HepG2 (cell line): ENCODE results near the gene CHCT1. TPM values are rescaled to one million over a fixed set of nuclear protein-coding genes. Genes with fewer than 3 reads are reported as not detected.

Source experiments
- ATAC-seq: fragments of 200-7000 bp; cut with Tn5 transposase; 3 replicates; pipeline ENCODE4 v1.9.1; 2020; ENCODE audit warnings: mild to moderate bottlenecking, moderate library complexity
- BruUV-seq: library from RNA; stranded (reverse); fragments of 400-500 nt; replicated peaks from 2 replicates; lab custom pipeline; 2021; lab: Mats Ljungman, UMichigan
- CTCF ChIA-PET: fragments of 300-600 bp; formaldehyde crosslinking; extraction: SDS; loops from one replicate; lab custom pipeline; 2021; ENCODE audit warnings: low total read pairs, inconsistent platforms, low intra/inter-chr PET ratio; lab: Yijun Ruan, JAX
- POLR2A ChIA-PET: fragments of 350-600 bp; sonication (Branson Sonifier 250); formaldehyde crosslinking; loops from one replicate; lab custom pipeline; 2020; ENCODE audit warnings: antibody characterized with exemption, inconsistent platforms; lab: Yijun Ruan, JAX
- DNase-seq: peaks from one replicate; pipeline ENCODE4 v3.0.0-alpha.2; 2015; ENCODE audit warnings: low spot score
- FAIRE-seq: peaks from 3 replicates; lab custom pipeline; 2011; peaks lifted over from hg19 to GRCh38; lab: Jason Lieb, UNC
- H2AFZ ChIP-seq: one replicate; pipeline ENCODE4 v1.6.1; 2011; ENCODE audit warnings: low read length, inconsistent platforms
- H3K27ac ChIP-seq: fragments of 300-600 bp; 3 replicates; pipeline ENCODE4 v1.8.0; 2011; ENCODE audit warnings: mixed run types, mild to moderate bottlenecking, mixed read lengths, low read length, inconsistent platforms; ENCODE audit not compliant: insufficient read depth; ENCODE audit errors: extremely low read length
- H3K27me3 ChIP-seq, 2 experiments: fragments of 200-600 bp in 1 of 2; 2 replicates in 1 of 2; 3 replicates in 1 of 2; pipeline versions ENCODE4 v1.6.0 to v1.8.0; 2011; ENCODE audit warnings: low read length in 2 of 2, mild to moderate bottlenecking in 2 of 2, moderate library complexity in 2 of 2, inconsistent platforms in 1 of 2; ENCODE audit not compliant: insufficient read depth in 2 of 2, control insufficient read depth in 1 of 2
- H3K36me3 ChIP-seq, 2 experiments: fragments of 200-600 bp in 1 of 2; replicated peaks in 1 of 2; 2 replicates in 1 of 2; 3 replicates in 1 of 2; pipeline versions ENCODE4 v1.5.1 to v1.8.0; 2011; ENCODE audit warnings: low read length in 2 of 2, inconsistent platforms in 1 of 2; ENCODE audit not compliant: insufficient read depth in 2 of 2, control insufficient read depth in 1 of 2
- H3K4me1 ChIP-seq: 2 replicates; pipeline ENCODE4 v1.5.1; 2012; ENCODE audit warnings: low read length, inconsistent platforms; ENCODE audit not compliant: insufficient read depth
- H3K4me2 ChIP-seq: 2 replicates; pipeline ENCODE4 v1.6.0; 2011; ENCODE audit warnings: low read depth, low read length, inconsistent platforms
- H3K4me3 ChIP-seq, 3 experiments: fragments of 200-600 bp in 1 of 3; sonication (generic), shearing (Covaris generic) in 1 of 3; replicated peaks in 1 of 3; 2 replicates each; pipeline ENCODE4 v1.5.1; 2011 to 2016; ENCODE audit warnings: low read length in 3 of 3, inconsistent platforms in 2 of 3, low read depth in 2 of 3, mild to moderate bottlenecking in 2 of 3, control low read depth in 1 of 3, mixed read lengths in 1 of 3; ENCODE audit not compliant: insufficient read depth in 1 of 3
- H3K79me2 ChIP-seq: one replicate; pipeline ENCODE4 v1.6.1; 2011; ENCODE audit warnings: low read length, inconsistent platforms; ENCODE audit not compliant: insufficient read depth
- H3K9ac ChIP-seq: 2 replicates; pipeline ENCODE4 v1.6.0; 2011; ENCODE audit warnings: mild to moderate bottlenecking, low read depth, low read length, inconsistent platforms; ENCODE audit not compliant: insufficient read depth
- H3K9me3 ChIP-seq: 2 replicates; pipeline ENCODE4 v1.5.1; 2012; ENCODE audit warnings: mild to moderate bottlenecking, low read length
- H4K20me1 ChIP-seq: 2 replicates; pipeline ENCODE4 v1.6.0; 2011; ENCODE audit warnings: inconsistent platforms, mild to moderate bottlenecking, low read length, moderate library complexity; ENCODE audit not compliant: insufficient read depth
- ELF4 ChIP-seq: sonication (generic); formaldehyde crosslinking; IDR thresholded peaks from 2 replicates; pipeline ENCODE4 v1.5.0; 2020; ENCODE audit warnings: missing genetic modification reagents, mild to moderate bottlenecking, moderate library complexity, borderline replicate concordance
- HMG20A ChIP-seq: IDR thresholded peaks from 2 replicates; pipeline ENCODE4 v1.6.1; 2016; ENCODE audit warnings: borderline replicate concordance
- HOXA7 ChIP-seq: sonication (generic); formaldehyde crosslinking; IDR thresholded peaks from 2 replicates; pipeline ENCODE4 v1.8.1; 2022; ENCODE audit warnings: mild to moderate bottlenecking, missing genetic modification reagents, moderate library complexity
- KLF9 ChIP-seq: IDR thresholded peaks from 2 replicates; pipeline ENCODE4 v1.6.1; 2016; ENCODE audit warnings: low read depth
- MAF1 ChIP-seq: sonication (generic); formaldehyde crosslinking; IDR thresholded peaks from 2 replicates; pipeline ENCODE4 v1.5.0; 2020; ENCODE audit warnings: missing genetic modification reagents, borderline replicate concordance
- MTA1 ChIP-seq: sonication (generic); formaldehyde crosslinking; IDR thresholded peaks from 2 replicates; pipeline ENCODE4 v1.4.0; 2020; ENCODE audit warnings: missing genetic modification reagents, mild to moderate bottlenecking, borderline replicate concordance
- RBM22 ChIP-seq: fragments of 200-400 bp; formaldehyde crosslinking; optimal IDR thresholded peaks from 2 replicates; pipeline ENCODE3; 2017; ENCODE audit warnings: mild to moderate bottlenecking, low read length, moderate library complexity
- SCMH1 ChIP-seq: sonication (generic); formaldehyde crosslinking; IDR thresholded peaks from 2 replicates; pipeline ENCODE4 v1.9.0; 2021; ENCODE audit warnings: missing genetic modification reagents, mild to moderate bottlenecking, borderline replicate concordance
- SP4 ChIP-seq: sonication (generic); formaldehyde crosslinking; IDR thresholded peaks from 2 replicates; pipeline ENCODE4 v1.8.1; 2023; ENCODE audit warnings: mild to moderate bottlenecking, missing genetic modification reagents
- TCF7 ChIP-seq: sonication (generic); IDR thresholded peaks from 2 replicates; pipeline ENCODE4 v1.6.1; 2016; ENCODE audit warnings: antibody characterized with exemption, low read depth
- TOPORS ChIP-seq: sonication (generic); formaldehyde crosslinking; IDR thresholded peaks from 2 replicates; pipeline ENCODE4 v1.8.0; 2023; ENCODE audit warnings: mild to moderate bottlenecking, missing genetic modification reagents
- ZFYVE20 ChIP-seq: sonication (generic); formaldehyde crosslinking; IDR thresholded peaks from 2 replicates; pipeline ENCODE4 v1.8.0; 2023; ENCODE audit warnings: low read depth, mild to moderate bottlenecking, moderate library complexity, missing genetic modification reagents, borderline replicate concordance
- ZMAT3 ChIP-seq: sonication (generic); formaldehyde crosslinking; conservative IDR thresholded peaks from 2 replicates; pipeline ENCODE4 v1.7.0; 2021; ENCODE audit warnings: missing genetic modification reagents
- ZNF432 ChIP-seq: sonication (generic); formaldehyde crosslinking; IDR thresholded peaks from 2 replicates; pipeline ENCODE4 v1.5.0; 2020; ENCODE audit warnings: missing genetic modification reagents, mild to moderate bottlenecking, borderline replicate concordance
- ZNF589 ChIP-seq: sonication (generic); formaldehyde crosslinking; conservative IDR thresholded peaks from 2 replicates; pipeline ENCODE4 v1.8.0; 2022; ENCODE audit warnings: mild to moderate bottlenecking, moderate library complexity, missing genetic modification reagents
- in situ Hi-C: cut with HindIII; loops from 2 replicates; pipeline ENCODE4 v1.10.0; 2017; ENCODE audit warnings: low pct_unique_long_range_greater_than_20kb; ENCODE audit not compliant: extremely low pct_ligation_motif_present
- intact Hi-C: fragments of 100-400 bp; cut with micrococcal nuclease; formaldehyde crosslinking; loops from one replicate; pipeline ENCODE4 v1.10.0; 2022; ENCODE audit not compliant: unreplicated experiment
- polyA plus RNA-seq, 8 experiments: library from polyadenylated mRNA; depleted of rRNA in 3 of 8; stranded (reverse) in 7 of 8; unstranded in 1 of 8; fragments of >200 nt; fragmentation: Illumina TruSeq in 4 of 8; extraction: Trizol in 4 of 8; gene quantifications; 2 replicates each; pipeline versions ENCODE4 v1.2.1 to v1.2.3, GENCODE V29; 2011 to 2016; ENCODE audit warnings: low read depth in 4 of 8, missing spikeins in 1 of 8, mixed read lengths in 1 of 8; ENCODE audit not compliant: insufficient read depth in 1 of 8
- total RNA-seq, 5 experiments: library from RNA; depleted of rRNA; stranded (reverse); fragments of >200 nt; fragmentation: Illumina TruSeq; extraction: Trizol; gene quantifications; 2 replicates each; pipeline ENCODE4 v1.2.3, GENCODE V29; 2016; ENCODE audit warnings: low read depth in 1 of 5
- TF ChIP-seq, protein P1 (sequence below): sonication (generic); formaldehyde crosslinking; IDR thresholded peaks from 2 replicates; pipeline ENCODE4 v1.5.0; 2020; ENCODE audit warnings: mild to moderate bottlenecking, missing genetic modification reagents
- TF ChIP-seq, protein P2 (sequence below): sonication (generic); formaldehyde crosslinking; IDR thresholded peaks from 2 replicates; pipeline ENCODE4 v1.8.1; 2023; ENCODE audit warnings: mild to moderate bottlenecking, moderate library complexity, missing genetic modification reagents
- TF ChIP-seq, protein P3 (sequence below): sonication (generic); formaldehyde crosslinking; IDR thresholded peaks from 2 replicates; pipeline ENCODE4 v1.5.0; 2020; ENCODE audit warnings: missing genetic modification reagents
- TF ChIP-seq, protein P4 (sequence below): sonication (generic); formaldehyde crosslinking; IDR thresholded peaks from 2 replicates; pipeline ENCODE4 v1.5.0; 2020; ENCODE audit warnings: missing genetic modification reagents, mild to moderate bottlenecking, borderline replicate concordance
- TF ChIP-seq, protein P5 (sequence below): sonication (generic); formaldehyde crosslinking; IDR thresholded peaks from 2 replicates; pipeline ENCODE4 v1.4.0; 2020; ENCODE audit warnings: mild to moderate bottlenecking, missing genetic modification reagents

Gene CHCT1
- total and polyA plus RNA-seq, 2 of the 13 experiments (the other 11 are each of a cell fraction or from before 2014, with no cell fraction given) = not detected

DNA sequence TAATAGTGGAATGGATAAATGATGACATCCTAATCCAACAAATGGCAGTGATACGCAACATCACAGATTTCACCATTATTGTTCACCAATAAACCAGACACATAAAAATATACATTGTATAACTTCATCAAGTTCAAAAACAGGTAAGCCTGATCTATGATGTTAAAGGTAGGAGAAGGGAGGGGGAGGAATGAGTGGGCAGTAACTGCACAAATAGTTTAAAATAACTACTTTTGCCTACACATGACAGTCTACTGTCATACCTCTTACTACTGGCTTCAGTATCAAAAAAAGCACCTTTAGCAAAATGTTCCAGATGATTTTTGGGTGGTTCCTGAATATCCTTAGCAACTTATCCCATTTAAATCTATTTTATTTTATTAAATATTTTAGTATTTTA, 28.8 kb downstream of the CHCT1 start (continued):
- no peak for TF ChIP-seq TOPORS (CRISPR knock-in tag)
- no peak for TF ChIP-seq TCF7
- no peak for TF ChIP-seq MAF1 (CRISPR knock-in tag)
- no peak for TF ChIP-seq KLF9 (CRISPR knock-in tag)
- no peak for TF ChIP-seq ZNF589 (CRISPR knock-in tag)
- TF ChIP-seq ELF4 (CRISPR knock-in tag) = no peak
- TF ChIP-seq RBM22 = no peak
- no peak for TF ChIP-seq SCMH1
- TF ChIP-seq, protein P1, sequence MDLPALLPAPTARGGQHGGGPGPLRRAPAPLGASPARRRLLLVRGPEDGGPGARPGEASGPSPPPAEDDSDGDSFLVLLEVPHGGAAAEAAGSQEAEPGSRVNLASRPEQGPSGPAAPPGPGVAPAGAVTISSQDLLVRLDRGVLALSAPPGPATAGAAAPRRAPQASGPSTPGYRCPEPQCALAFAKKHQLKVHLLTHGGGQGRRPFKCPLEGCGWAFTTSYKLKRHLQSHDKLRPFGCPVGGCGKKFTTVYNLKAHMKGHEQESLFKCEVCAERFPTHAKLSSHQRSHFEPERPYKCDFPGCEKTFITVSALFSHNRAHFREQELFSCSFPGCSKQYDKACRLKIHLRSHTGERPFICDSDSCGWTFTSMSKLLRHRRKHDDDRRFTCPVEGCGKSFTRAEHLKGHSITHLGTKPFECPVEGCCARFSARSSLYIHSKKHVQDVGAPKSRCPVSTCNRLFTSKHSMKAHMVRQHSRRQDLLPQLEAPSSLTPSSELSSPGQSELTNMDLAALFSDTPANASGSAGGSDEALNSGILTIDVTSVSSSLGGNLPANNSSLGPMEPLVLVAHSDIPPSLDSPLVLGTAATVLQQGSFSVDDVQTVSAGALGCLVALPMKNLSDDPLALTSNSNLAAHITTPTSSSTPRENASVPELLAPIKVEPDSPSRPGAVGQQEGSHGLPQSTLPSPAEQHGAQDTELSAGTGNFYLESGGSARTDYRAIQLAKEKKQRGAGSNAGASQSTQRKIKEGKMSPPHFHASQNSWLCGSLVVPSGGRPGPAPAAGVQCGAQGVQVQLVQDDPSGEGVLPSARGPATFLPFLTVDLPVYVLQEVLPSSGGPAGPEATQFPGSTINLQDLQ (CRISPR knock-in tag) = no peak
- TF ChIP-seq SP4 (CRISPR knock-in tag) = no peak
- TF ChIP-seq, all 625 proteins: peak for 0

- POLR2A ChIA-PET = interaction anchor here (0.5 kb wide), 1 partner anchor 112 kb away, joined by 3 read pairs; no protein-coding TSS in a partner anchor
Observed at GRCh38 chr17:60451965-60452364, 29.7 kb downstream of the CHCT1 start.

More at GRCh38 chr17:60451965-60452364, 29.7 kb downstream of the CHCT1 start:
- DNase-seq = no peak
- intact Hi-C loops = no loop called here
- BruUV-seq = no TSS peak
- TF ChIP-seq HOXA7 (CRISPR knock-in tag) = no peak
- no peak for TF ChIP-seq ZNF432 (CRISPR knock-in tag)
- TF ChIP-seq, protein P2, sequence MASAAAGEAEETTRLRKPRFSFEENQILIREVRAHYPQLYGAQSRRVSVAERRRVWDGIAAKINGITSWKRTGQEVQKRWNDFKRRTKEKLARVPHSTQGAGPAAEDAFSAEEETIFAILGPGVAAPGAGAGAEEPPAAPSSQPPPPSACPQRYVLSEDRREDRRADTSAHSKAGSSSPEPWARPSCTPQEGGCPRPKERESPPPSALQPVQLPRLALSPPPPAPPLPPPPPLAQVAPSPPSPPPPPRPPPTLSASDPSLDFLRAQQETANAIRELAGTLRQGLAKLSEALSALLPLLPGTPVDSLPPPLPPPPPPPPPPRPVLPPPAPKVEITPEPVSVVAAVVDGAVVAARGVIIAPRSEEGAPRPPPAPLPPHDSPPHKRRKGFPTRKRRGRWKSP = no peak
- TF ChIP-seq HMG20A (CRISPR knock-in tag) = no peak
- TF ChIP-seq, protein P3, sequence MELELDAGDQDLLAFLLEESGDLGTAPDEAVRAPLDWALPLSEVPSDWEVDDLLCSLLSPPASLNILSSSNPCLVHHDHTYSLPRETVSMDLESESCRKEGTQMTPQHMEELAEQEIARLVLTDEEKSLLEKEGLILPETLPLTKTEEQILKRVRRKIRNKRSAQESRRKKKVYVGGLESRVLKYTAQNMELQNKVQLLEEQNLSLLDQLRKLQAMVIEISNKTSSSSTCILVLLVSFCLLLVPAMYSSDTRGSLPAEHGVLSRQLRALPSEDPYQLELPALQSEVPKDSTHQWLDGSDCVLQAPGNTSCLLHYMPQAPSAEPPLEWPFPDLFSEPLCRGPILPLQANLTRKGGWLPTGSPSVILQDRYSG = no peak
- TF ChIP-seq, protein P4, sequence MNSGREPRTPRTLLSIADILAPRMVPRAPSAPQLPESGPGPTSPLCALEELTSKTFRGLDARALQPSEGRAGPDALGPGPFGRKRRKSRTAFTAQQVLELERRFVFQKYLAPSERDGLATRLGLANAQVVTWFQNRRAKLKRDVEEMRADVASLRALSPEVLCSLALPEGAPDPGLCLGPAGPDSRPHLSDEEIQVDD (CRISPR knock-in tag) = no peak
- TF ChIP-seq ZMAT3 (CRISPR knock-in tag) = no peak
- TF ChIP-seq MTA1 (CRISPR knock-in tag) = no peak
- TF ChIP-seq, protein P5, sequence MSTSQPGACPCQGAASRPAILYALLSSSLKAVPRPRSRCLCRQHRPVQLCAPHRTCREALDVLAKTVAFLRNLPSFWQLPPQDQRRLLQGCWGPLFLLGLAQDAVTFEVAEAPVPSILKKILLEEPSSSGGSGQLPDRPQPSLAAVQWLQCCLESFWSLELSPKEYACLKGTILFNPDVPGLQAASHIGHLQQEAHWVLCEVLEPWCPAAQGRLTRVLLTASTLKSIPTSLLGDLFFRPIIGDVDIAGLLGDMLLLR (CRISPR knock-in tag) = no peak
- TF ChIP-seq ZFYVE20 (CRISPR knock-in tag) = no peak
- H3K9ac ChIP-seq = no peak overlapping the region
- H3K4me1 ChIP-seq = no peaks in the 10 kb centered on the region
- no peak overlapping the region for H3K27ac ChIP-seq
- in situ Hi-C loops = no loop called here
- H3K9me3 ChIP-seq = no peaks in the 10 kb centered on the region
- H3K36me3 ChIP-seq = peaks cover 14 to 68% of the 10 kb centered on the region in 2 experiments
- CTCF ChIA-PET = no interaction called here
- no peaks in the 10 kb centered on the region for H4K20me1 ChIP-seq
- H2AFZ ChIP-seq = no peak overlapping the region
- H3K27me3 ChIP-seq = no peaks in the 10 kb centered on the region
- H3K4me3 ChIP-seq = no peak overlapping the region
- H3K4me2 ChIP-seq = no peak overlapping the region
- H3K79me2 ChIP-seq = no peaks in the 10 kb centered on the region
- no peak for FAIRE-seq
- no peak for ATAC-seq
